ENCODE measurements around the gene MPLKIP. TPM values are rescaled to one million over a fixed set of nuclear protein-coding genes. Genes with fewer than 3 reads are reported as not detected.

MPLKIP gene
- total RNA-seq: 25.3 and 31.4 TPM in 2 replicates

GRCh38 chr7:40134428-40135316 is at the start of gene MPLKIP, which contains the start of gene SUGCT:
Gene MPLKIP (minus strand): TSS chr7:40134622. CDS start chr7:40134567, 55 bp downstream.
Gene SUGCT (plus strand): TSS chr7:40135005.

Other genes starting within 250 kb of the MPLKIP start
- gene CDK13, start 184.4 kb downstream of the MPLKIP start, total RNA-seq: 74.5 and 96.5 TPM in 2 replicates
- 4.5 and 6.5 TPM in 2 replicates for gene SUGCT, start 383 bp upstream of the MPLKIP start, total RNA-seq